ENCODE data around the gene PKP1. TPM values are rescaled to one million over a fixed set of nuclear protein-coding genes. Genes with fewer than 3 reads are reported as not detected.

Gene PKP1
- total and polyA plus RNA-seq, 2 donors from 2014 or later: 0.47 to 0.63 TPM

GRCh38 chr1:201241736-201242135 lies 41.6 kb upstream of the PKP1 start:
- no peaks in the 10 kb centered on the region for H3K4me1 ChIP-seq (ENCODE audit: control insufficient read depth in 2 of 3, insufficient read depth in 2 of 3, low read depth in 1 of 3, low read length in 3 of 3)
- no peaks in the 10 kb centered on the region for H3K36me3 ChIP-seq (ENCODE audit: control insufficient read depth in 2 of 3, insufficient read depth in 3 of 3, low read length in 3 of 3)
- no peak for TF ChIP-seq CTCF (IDR thresholded peaks at IDR 0.05; ENCODE audit: borderline replicate concordance, extremely low read depth, insufficient read depth)
- H3K9ac ChIP-seq (ENCODE audit: low read length in 3 of 3): no peak overlapping the region
- no peak overlapping the region for H3K4me3 ChIP-seq (ENCODE audit: low read length in 3 of 3)
- no peaks in the 10 kb centered on the region for H3K9me3 ChIP-seq (ENCODE audit: control insufficient read depth in 2 of 3, insufficient read depth in 1 of 3, low read length in 3 of 3)
- intact Hi-C loops (cut with DNase I): no loop called here
- no peaks in the 10 kb centered on the region for H3K27me3 ChIP-seq (ENCODE audit: control insufficient read depth, insufficient read depth, low read length)
- no peak for DNase-seq
- H3K27ac ChIP-seq (ENCODE audit: low read depth in 2 of 2, low read length in 2 of 2): no peak overlapping the region
- FAIRE-seq: no peak

- no peak for TF ChIP-seq CTCF (IDR thresholded peaks at IDR 0.05; ENCODE audit: borderline replicate concordance, extremely low read depth, insufficient read depth)
- no peak for DNase-seq
- Histone ChIP-seq H3K4me1 (ENCODE audit: control insufficient read depth in 2 of 3, insufficient read depth in 2 of 3, low read depth in 1 of 3, low read length in 3 of 3) (no peaks in the 10 kb centered on the region), H3K4me3 (ENCODE audit: low read length in 3 of 3) (no peak overlapping the region), H3K9ac (ENCODE audit: low read length in 3 of 3) (no peak overlapping the region), H3K27ac (ENCODE audit: low read depth in 2 of 2, low read length in 2 of 2) (no peak overlapping the region), H3K27me3 (ENCODE audit: control insufficient read depth, insufficient read depth, low read length) (no peaks in the 10 kb centered on the region), H3K9me3 (ENCODE audit: control insufficient read depth in 2 of 3, insufficient read depth in 1 of 3, low read length in 3 of 3) (no peaks in the 10 kb centered on the region), H3K36me3 (ENCODE audit: control insufficient read depth in 2 of 3, insufficient read depth in 3 of 3, low read length in 3 of 3) (no peaks in the 10 kb centered on the region)
- intact Hi-C loops (cut with DNase I): no loop called here
- no peak for FAIRE-seq
Measured at GRCh38 chr1:201245082-201245481, 38.2 kb upstream of the PKP1 start.

- H3K27ac ChIP-seq (ENCODE audit: low read depth in 2 of 2, low read length in 2 of 2): no peak overlapping the region
- no peak overlapping the region for H3K9ac ChIP-seq (ENCODE audit: low read length in 3 of 3)
- no peaks in the 10 kb centered on the region for H3K9me3 ChIP-seq (ENCODE audit: control insufficient read depth in 2 of 3, insufficient read depth in 1 of 3, low read length in 3 of 3)
- intact Hi-C loops (cut with DNase I): no loop called here
- H3K27me3 ChIP-seq (ENCODE audit: control insufficient read depth, insufficient read depth, low read length): no peaks in the 10 kb centered on the region
- TF ChIP-seq CTCF (IDR thresholded peaks at IDR 0.05; ENCODE audit: borderline replicate concordance, extremely low read depth, insufficient read depth): no peak
- H3K4me1 ChIP-seq (ENCODE audit: control insufficient read depth in 2 of 3, insufficient read depth in 2 of 3, low read depth in 1 of 3, low read length in 3 of 3): no peaks in the 10 kb centered on the region
- H3K4me3 ChIP-seq (ENCODE audit: low read length in 3 of 3): no peak overlapping the region
- no peak for FAIRE-seq
- DNase-seq: no peak
- no peaks in the 10 kb centered on the region for H3K36me3 ChIP-seq (ENCODE audit: control insufficient read depth in 2 of 3, insufficient read depth in 3 of 3, low read length in 3 of 3)
Measured at GRCh38 chr1:201248721-201249559, 34.4 kb upstream of the PKP1 start.

Measured in kidney (tissue), 14 donors.